Thyroid gland (tissue), 4 donors: Measurements from ENCODE around the gene VAPA. TPM values are rescaled to one million over a fixed set of nuclear protein-coding genes. Genes with fewer than 3 reads are reported as not detected.
A peak's percentile ranks its signal among the peaks of the same experiment; 100 is the strongest.

Experiments
- DNase-seq, 2 donors: peaks; one replicate each; pipeline ENCODE4 v3.0.0-alpha.2; 2019
- H3K27ac ChIP-seq, 3 donors: fragments of 200-600 bp; sonication (generic); 1 replicate in 2 of 3; 2 replicates in 1 of 3; pipeline ENCODE4 v1.5.1; 2016 to 2019; ENCODE audit warnings: mild to moderate bottlenecking in 1 of 3, moderate library complexity in 1 of 3
- H3K27me3 ChIP-seq: fragments of 200-600 bp; sonication (generic); one replicate; pipeline ENCODE4 v1.5.1; 2019
- H3K36me3 ChIP-seq, 2 donors: fragments of 200-600 bp; sonication (generic); one replicate each; pipeline ENCODE4 v1.5.1; 2016 to 2019
- H3K4me1 ChIP-seq, 2 donors: fragments of 200-600 bp; sonication (generic); one replicate each; pipeline ENCODE4 v1.5.1; 2017 to 2019
- H3K4me3 ChIP-seq, 3 donors: fragments of 200-600 bp; sonication (generic); replicated peaks in 1 of 3; 1 replicate in 2 of 3; 2 replicates in 1 of 3; pipeline ENCODE4 v1.5.1; 2016; ENCODE audit warnings: mild to moderate bottlenecking in 1 of 3
- H3K9me3 ChIP-seq: fragments of 200-600 bp; sonication (generic); one replicate; pipeline ENCODE4 v1.5.1; 2017
- CTCF ChIP-seq, 6 experiments: fragments of 200-600 bp in 3 of 6; fragments of 450-650 bp in 3 of 6; sonication (generic) in 3 of 6; IDR thresholded peaks; one replicate each; pipeline ENCODE4 v1.5.1; 2016 to 2019; ENCODE audit warnings: antibody characterized with exemption in 6 of 6, mild to moderate bottlenecking in 2 of 6, inconsistent platforms in 1 of 6, moderate library complexity in 1 of 6
- POLR2A ChIP-seq, 2 donors: fragments of 450-650 bp; IDR thresholded peaks; one replicate each; pipeline ENCODE4 v1.6.1; 2017; ENCODE audit warnings: antibody characterized with exemption in 2 of 2, mild to moderate bottlenecking in 2 of 2, moderate library complexity in 1 of 2
- WGBS, 2 donors: methylation state at CpG; one replicate each; pipeline ENCODE4 v1.1.5; 2017; 5-methylcytosine and 5-hydroxymethylcytosine counted together
- intact Hi-C: fragments of 100-400 bp; cut with DNase I; formaldehyde crosslinking; loops from one replicate; pipeline ENCODE4 v1.15.1; 2023
- total RNA-seq, 4 donors: library from RNA; depleted of rRNA; stranded (reverse); fragments of >200 nt; gene quantifications; one replicate each; pipeline ENCODE4 v1.2.3, GENCODE V29; 2016

Gene VAPA
- total RNA-seq, 4 donors from 2014 or later = 232 to 261 (median 244) TPM

- no peak overlapping the region for H3K4me3 ChIP-seq
- intact Hi-C loops = no loop called here
- H3K27me3 ChIP-seq = no peaks in the 10 kb centered on the region
- TF ChIP-seq CTCF (IDR thresholded peaks at IDR 0.05) (no peak), POLR2A (IDR thresholded peaks at IDR 0.05) (no peak)
- no peaks in the 10 kb centered on the region for H3K36me3 ChIP-seq
- H3K4me1 ChIP-seq = peaks cover 0 to 15% of the 10 kb centered on the region in 2 donors
- DNase-seq = no peak
- no peaks in the 10 kb centered on the region for H3K9me3 ChIP-seq
- no peak overlapping the region for H3K27ac ChIP-seq
Observed at GRCh38 chr18:9872823-9873222, 41.0 kb upstream of the VAPA start.

- Histone ChIP-seq H3K4me1 (peaks cover 0 to 11% of the 10 kb centered on the region in 2 donors), H3K9me3 (no peaks in the 10 kb centered on the region), H3K27me3 (no peaks in the 10 kb centered on the region), H3K4me3 (no peak overlapping the region), H3K36me3 (no peaks in the 10 kb centered on the region), H3K27ac (no peak overlapping the region)
- 95 to 98% methylated on average over 1 of the region's 1 CpG for WGBS, 2 donors
- TF ChIP-seq POLR2A (IDR thresholded peaks at IDR 0.05) (no peak), CTCF (IDR thresholded peaks at IDR 0.05) (no peak)
- intact Hi-C loops = no loop called here
- no peak for DNase-seq
Observed at GRCh38 chr18:9874728-9875127, 39.1 kb upstream of the VAPA start.

GRCh38 chr18:9876212-9876866 is 37.5 kb upstream of the VAPA start:
- Histone ChIP-seq H3K27me3 (no peaks in the 10 kb centered on the region), H3K4me1 (peaks cover 0 to 5% of the 10 kb centered on the region in 2 donors), H3K36me3 (no peaks in the 10 kb centered on the region), H3K27ac (no peak overlapping the region), H3K4me3 (no peak overlapping the region), H3K9me3 (no peaks in the 10 kb centered on the region)
- TF ChIP-seq POLR2A (IDR thresholded peaks at IDR 0.05) (no peak), CTCF (IDR thresholded peaks at IDR 0.05) (no peak)
- intact Hi-C loops = no loop called here
- WGBS, 2 donors = 92 to 94% methylated on average over 2 of the region's 2 CpGs
- no peak for DNase-seq

GRCh38 chr18:9876867-9877654 is 36.8 kb upstream of the VAPA start:
- peaks cover 0 to 5% of the 10 kb centered on the region in 2 donors for H3K4me1 ChIP-seq
- H3K36me3 ChIP-seq = no peaks in the 10 kb centered on the region
- TF ChIP-seq CTCF (IDR thresholded peaks at IDR 0.05) = no peak
- no peak for TF ChIP-seq POLR2A (IDR thresholded peaks at IDR 0.05)
- peak overlapping the region in 2 of 3 donors; percentile 5 to 20 for H3K27ac ChIP-seq
- intact Hi-C loops = no loop called here
- no peak overlapping the region for H3K4me3 ChIP-seq
- H3K9me3 ChIP-seq = no peaks in the 10 kb centered on the region
- WGBS, 2 donors = 38 to 52% methylated on average over 9 of the region's 9 CpGs
- H3K27me3 ChIP-seq = no peaks in the 10 kb centered on the region
- DNase-seq = no peak

GRCh38 chr18:9877655-9878014 is 36.2 kb upstream of the VAPA start:
- TF ChIP-seq POLR2A (IDR thresholded peaks at IDR 0.05) (no peak), CTCF (IDR thresholded peaks at IDR 0.05) (no peak)
- intact Hi-C loops = no loop called here
- Histone ChIP-seq H3K4me3 (no peak overlapping the region), H3K27me3 (no peaks in the 10 kb centered on the region), H3K36me3 (no peaks in the 10 kb centered on the region), H3K9me3 (no peaks in the 10 kb centered on the region), H3K4me1 (peaks cover 0 to 5% of the 10 kb centered on the region in 2 donors), H3K27ac (peak overlapping the region in 1 of 3 donors; percentile 20)
- DNase-seq = no peak
